HG03378 (cell line): ENCODE measurements around the gene FDXACB1.

Source experiments
- ATAC-seq: cut with Tn5 transposase; IDR thresholded peaks from one replicate; pipeline ENCODE4 v1.9.1; 2021; ENCODE audit warnings: mild to moderate bottlenecking, moderate library complexity; ENCODE audit not compliant: unreplicated experiment

FDXACB1 gene, protein sequence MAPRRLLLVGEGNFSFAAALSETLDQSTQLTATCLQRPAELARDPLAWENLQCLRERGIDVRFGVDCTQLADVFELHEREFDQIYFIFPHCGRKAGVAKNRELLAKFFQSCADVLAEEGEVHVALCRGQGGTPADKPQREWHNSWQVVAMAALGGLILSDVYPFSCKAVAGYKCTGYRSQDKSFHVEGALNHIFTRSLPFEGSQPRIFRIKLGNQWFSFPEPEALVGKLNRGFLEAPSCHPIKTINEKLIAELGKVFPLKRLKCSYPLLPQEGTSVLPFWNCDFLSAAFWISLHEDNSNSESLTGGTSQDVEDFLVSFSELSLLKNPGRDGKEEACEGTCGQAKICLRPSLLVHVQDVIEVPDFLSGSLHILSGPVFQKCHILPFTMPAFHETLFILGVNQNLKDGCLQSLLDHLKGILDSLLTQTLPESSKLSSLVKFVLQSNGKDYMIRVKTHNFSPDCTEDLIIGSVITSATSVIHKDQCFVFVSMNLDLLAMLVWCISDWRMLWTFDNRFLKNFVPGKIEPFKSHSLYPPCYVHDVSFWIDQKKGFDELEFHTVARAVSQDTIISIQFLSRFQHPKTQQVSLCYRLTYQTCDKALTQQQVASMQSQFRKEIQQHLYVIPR

DNA sequence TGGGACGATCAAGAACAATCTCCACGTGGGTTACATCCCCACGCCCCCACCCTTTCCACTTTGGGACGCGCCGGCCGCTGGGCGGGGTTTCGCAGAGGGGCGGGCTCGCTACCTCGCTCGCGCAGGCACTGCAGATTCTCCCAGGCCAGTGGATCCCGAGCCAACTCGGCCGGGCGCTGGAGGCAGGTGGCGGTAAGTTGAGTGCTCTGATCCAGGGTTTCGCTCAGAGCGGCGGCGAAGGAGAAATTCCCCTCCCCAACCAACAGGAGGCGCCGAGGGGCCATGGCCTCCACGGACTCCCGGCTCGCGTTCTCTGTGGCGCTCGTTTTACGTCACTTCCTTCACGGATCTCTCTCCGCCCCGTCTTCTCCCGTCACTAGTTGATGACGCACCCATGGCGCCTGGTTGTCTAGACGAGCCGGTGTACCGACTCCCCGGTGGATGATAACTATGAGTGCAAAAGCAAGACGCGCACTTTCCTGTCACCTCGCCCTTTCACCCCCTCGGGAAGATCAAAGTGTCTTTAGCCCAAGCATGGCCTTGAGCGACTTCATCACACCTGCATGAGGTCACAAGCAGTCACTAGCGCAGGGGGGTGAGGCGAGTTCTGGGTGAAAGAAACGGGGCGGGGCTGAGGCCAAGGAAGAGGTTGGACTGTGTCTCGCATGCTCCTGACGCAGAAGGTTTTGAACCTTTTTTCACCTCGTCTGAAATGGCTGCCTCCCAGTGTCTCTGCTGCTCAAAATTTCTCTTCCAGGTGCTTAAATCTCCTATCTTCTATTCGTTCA, at the start of gene FDXACB1, which contains the start of gene CFAP68:
TSS of gene FDXACB1 (minus strand) at position 317 of the 788 bp plus-strand sequence. CDS start at position 284, 33 bp downstream.
TSS of gene CFAP68 (plus strand) at position 693 of the 788 bp plus-strand sequence. CDS start at position 713, 20 bp downstream.
- peak; percentile 83 for ATAC-seq

DNA sequence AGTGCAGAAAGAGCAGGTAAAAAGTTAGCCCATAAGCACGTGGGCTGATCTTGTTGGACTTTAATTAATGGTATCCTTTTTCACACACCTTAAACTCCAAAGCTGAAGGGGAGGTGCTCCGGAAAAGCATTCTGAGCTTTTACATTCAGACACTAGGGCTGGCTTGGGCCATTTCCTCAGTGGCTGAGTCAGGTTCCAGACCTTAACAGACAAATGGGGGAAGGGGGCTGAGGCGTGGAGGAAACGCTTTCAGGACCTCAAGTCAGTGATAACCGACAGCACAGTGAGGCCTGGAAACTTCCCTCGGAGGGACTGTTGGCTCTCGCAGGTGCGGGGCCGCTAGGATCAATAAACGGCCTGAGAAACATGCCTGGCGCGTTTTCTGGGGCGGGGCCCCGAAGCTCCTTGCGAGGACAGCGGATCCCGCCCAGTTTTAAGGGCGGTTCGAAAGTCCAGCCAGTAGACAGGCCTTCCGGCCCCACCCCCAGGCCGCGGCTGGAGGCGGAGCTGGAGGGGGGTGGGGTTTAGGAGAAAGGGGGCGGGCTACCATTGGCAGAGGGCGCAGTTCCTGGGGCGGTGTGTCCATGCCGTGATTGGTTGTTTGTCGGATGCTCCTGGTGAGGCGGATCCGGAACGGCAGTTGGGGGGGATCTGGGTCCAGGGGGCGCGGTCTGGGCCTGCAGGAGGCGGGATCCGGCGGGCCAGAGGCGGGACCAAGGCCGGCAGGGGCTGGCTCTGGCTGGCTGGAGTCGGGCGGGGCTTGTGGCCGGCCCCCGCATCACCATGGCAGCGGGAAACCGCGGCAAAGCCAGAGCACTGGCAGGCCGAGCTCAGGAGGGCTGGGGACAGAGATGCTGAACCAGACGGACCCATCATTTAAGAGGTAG, 47.8 kb upstream of the FDXACB1 start:
- peak; percentile 83 for ATAC-seq

GRCh38 chr11:111925953-111926352, 47.0 kb upstream of the FDXACB1 start:
- no peak for ATAC-seq

GRCh38 chr11:111923951-111924350, 45.0 kb upstream of the FDXACB1 start:
- no peak for ATAC-seq

- ATAC-seq, result no peak
Observed at GRCh38 chr11:111923351-111923788, 44.4 kb upstream of the FDXACB1 start.

DNA sequence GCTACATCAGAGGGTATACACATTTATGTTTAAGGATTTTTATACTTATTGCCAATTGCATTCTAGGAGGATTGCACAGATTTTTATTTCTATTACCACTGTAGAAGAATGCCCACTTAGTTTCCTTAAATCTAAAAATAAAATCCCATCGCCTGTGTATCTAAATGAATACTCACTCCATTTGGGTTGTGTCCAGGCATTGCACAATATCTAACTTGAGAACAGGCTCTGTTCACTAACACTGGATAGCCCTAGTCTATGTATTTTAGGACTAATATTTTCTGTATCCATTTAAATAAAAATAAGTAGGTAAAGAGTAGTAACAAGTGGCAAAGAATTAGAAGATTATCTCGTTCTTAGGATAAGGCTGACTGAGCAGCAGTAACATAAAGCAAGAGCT, 43.8 kb upstream of the FDXACB1 start:
- no peak for ATAC-seq

- no peak for ATAC-seq
Observed at GRCh38 chr11:111921541-111922230, 42.7 kb upstream of the FDXACB1 start.

GRCh38 chr11:111920908-111921307, 41.9 kb upstream of the FDXACB1 start:
- no peak for ATAC-seq

- ATAC-seq, result no peak
Observed at GRCh38 chr11:111918390-111919256, 39.7 kb upstream of the FDXACB1 start, which contains the start of gene C11orf52. Gene C11orf52 (plus strand): TSS chr11:111918913. CDS start chr11:111918973, 60 bp downstream.

- no peak for ATAC-seq
Observed at GRCh38 chr11:111917788-111918187, 38.8 kb upstream of the FDXACB1 start.

GRCh38 chr11:111917312-111917711, 38.3 kb upstream of the FDXACB1 start:
- no peak for ATAC-seq

DNA sequence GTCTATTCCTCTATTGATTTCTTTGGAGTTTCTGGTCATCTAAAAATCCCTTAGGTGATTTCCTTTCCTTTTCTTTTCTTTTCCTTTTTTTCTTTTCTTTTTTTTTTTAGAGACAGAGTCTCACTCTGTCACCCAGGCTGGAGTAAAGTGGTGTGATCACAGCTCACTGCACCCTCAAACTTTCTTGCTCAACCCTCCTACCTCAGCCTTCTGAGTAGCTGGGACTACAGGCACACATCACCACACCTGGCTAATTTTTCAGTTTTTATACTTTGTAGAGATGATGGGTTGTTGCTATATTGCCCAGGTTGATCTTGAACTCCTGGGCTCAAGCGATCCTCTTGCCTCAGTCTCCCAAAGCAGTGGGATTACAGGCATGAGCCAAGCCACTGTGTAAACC, 37.8 kb upstream of the FDXACB1 start:
- no peak for ATAC-seq

DNA sequence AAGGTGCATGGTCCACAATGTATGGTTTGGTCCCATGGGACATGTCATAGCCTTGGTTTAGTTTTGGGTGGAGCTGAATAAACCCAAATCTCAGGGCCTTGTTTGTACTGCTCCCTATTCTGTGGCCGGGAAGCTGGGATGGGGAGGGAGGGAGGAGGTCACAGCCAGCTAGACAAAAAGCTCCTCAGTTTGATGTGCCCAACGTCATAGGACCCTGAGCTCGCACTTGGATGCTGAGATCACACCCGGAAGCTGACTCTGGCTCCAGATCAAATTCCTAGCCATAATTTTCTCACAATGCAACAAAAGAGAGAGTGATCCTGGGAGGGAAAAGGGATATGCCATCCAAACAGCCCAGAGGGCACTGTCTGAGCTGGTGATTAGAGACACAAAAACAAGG, 35.0 kb upstream of the FDXACB1 start:
- no peak for ATAC-seq

- ATAC-seq, result no peak
Observed at GRCh38 chr11:111913031-111913861, 34.3 kb upstream of the FDXACB1 start.

GRCh38 chr11:111912535-111912934, 33.6 kb upstream of the FDXACB1 start, which contains the start of gene HSPB2:
Gene HSPB2 (plus strand): TSS chr11:111912734. CDS start chr11:111912830, 96 bp downstream.
- ATAC-seq, result no peak

DNA sequence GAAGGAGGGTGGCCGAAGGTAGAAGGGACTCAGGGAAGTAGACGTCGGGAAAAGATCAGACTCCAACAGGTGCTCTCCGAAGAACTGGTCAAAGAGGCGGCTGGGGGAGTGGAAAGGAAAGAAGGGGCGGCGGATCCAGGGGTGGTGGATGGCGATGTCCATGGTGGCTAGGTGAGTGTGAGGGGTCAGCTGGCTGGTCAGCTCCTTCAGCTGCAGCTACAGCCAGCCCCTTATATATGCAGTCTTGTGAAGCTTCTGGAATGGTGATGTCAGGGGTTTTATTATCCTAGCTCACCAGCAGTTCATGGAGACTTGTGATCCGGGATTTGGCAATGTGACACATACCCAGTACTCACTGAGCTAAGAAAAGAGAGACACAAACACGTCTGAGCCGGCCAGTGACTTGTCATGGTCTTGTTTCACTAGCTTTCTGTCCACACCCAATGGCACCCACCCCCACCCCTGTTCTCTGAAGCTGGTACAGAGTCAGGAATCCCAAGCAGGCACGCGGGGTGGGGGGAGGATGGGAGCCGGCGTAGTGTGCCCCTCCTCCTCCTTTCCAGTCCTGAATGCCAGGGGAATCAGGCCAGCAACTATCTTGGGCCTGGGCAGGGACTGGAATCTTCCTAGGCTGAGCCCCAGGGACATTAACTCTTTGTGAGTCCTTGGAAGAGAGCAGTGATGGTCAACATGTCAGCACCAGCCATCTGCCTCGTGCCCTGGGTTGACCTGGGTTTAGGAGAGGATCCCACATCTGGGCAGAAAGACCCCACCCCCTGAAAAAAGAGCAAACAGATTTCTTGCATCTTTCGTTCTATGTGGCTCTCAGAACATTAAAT, 32.8 kb upstream of the FDXACB1 start, which contains the start of gene CRYAB:
TSS of gene CRYAB (minus strand) at position 208 of the 839 bp plus-strand sequence. CDS start at position 162, 46 bp downstream.
- no peak for ATAC-seq
